ENCODE data around the gene NPM3.

DNA sequence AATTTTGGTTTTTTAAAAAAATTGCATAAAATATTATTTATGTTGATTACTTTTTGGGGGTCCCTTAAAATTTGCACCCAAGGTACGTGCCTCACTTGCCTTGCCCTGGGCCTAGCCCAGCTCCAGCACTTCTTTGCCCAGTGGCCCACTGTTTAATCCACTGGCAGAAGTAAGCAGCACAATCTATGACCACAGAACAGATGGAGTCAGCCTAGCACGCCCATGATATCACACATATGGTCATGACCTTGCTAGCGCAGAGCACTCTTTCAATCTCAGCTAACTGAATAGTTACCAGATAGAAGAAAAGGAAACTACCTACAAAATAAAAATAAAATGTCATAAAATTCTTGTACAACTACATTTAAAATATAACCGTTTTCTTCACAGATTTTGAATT, 29.4 kb upstream of the NPM3 start:
- TF ChIP-seq POLR2A (IDR thresholded peaks at IDR 0.05), result no peak
- TF ChIP-seq CTCF (IDR thresholded peaks at IDR 0.05), result no peak
- no peak for TF ChIP-seq POLR2AphosphoS5 (IDR thresholded peaks at IDR 0.05)
